Fibroblast of lung (primary cell): ENCODE data around the gene RERE. TPM values are rescaled to one million over a fixed set of nuclear protein-coding genes. Genes with fewer than 3 reads are reported as not detected.

Experiments used
- DNase-seq, 2 donors: peaks; one replicate each; pipeline versions ENCODE4 v3.0.0 to v3.0.0-alpha.2; 2010; ENCODE audit warnings: low read depth in 2 of 2
- H2AFZ ChIP-seq: 2 replicates; pipeline ENCODE4 v1.5.1; 2012; ENCODE audit warnings: low read length, control low read depth, inconsistent platforms
- H3K27ac ChIP-seq: 2 replicates; pipeline ENCODE4 v1.5.1; 2011; ENCODE audit warnings: low read length, control low read depth; ENCODE audit not compliant: insufficient read depth
- H3K27me3 ChIP-seq: 2 replicates; pipeline ENCODE4 v1.5.1; 2011; ENCODE audit warnings: mild to moderate bottlenecking, low read length; ENCODE audit not compliant: control insufficient read depth, insufficient read depth
- H3K36me3 ChIP-seq: 2 replicates; pipeline ENCODE4 v1.5.1; 2011; ENCODE audit warnings: low read length; ENCODE audit not compliant: control insufficient read depth, insufficient read depth
- H3K4me1 ChIP-seq: 2 replicates; pipeline ENCODE4 v1.5.1; 2011; ENCODE audit warnings: low read length; ENCODE audit not compliant: control insufficient read depth, insufficient read depth; ENCODE audit errors: extremely low read depth
- H3K4me2 ChIP-seq: 2 replicates; pipeline ENCODE4 v1.5.1; 2011; ENCODE audit warnings: low read length, control low read depth; ENCODE audit not compliant: insufficient read depth; ENCODE audit errors: extremely low read depth
- H3K4me3 ChIP-seq, 4 experiments: fragments of 200-600 bp in 1 of 4; sonication (generic) in 1 of 4; replicated peaks in 1 of 4; 2 replicates each; pipeline ENCODE4 v1.5.1; 2011 to 2016; ENCODE audit warnings: low read length in 4 of 4, low read depth in 3 of 4, mild to moderate bottlenecking in 3 of 4, control low read depth in 2 of 4, inconsistent platforms in 1 of 4, mixed read lengths in 1 of 4; ENCODE audit not compliant: insufficient read depth in 1 of 4; ENCODE audit errors: control extremely low read depth in 1 of 4
- H3K79me2 ChIP-seq: 2 replicates; pipeline ENCODE4 v1.5.1; 2012; ENCODE audit warnings: mild to moderate bottlenecking, low read length, inconsistent platforms; ENCODE audit not compliant: control insufficient read depth, insufficient read depth
- H3K9ac ChIP-seq: 2 replicates; pipeline ENCODE4 v1.5.1; 2011; ENCODE audit warnings: mild to moderate bottlenecking, low read length, control low read depth; ENCODE audit not compliant: insufficient read depth
- H3K9me3 ChIP-seq: 2 replicates; pipeline ENCODE4 v1.5.1; 2012; ENCODE audit warnings: low read depth, low read length; ENCODE audit not compliant: control insufficient read depth, insufficient read depth
- H4K20me1 ChIP-seq: 2 replicates; pipeline ENCODE4 v1.5.1; 2011; ENCODE audit warnings: low read length; ENCODE audit not compliant: control insufficient read depth, insufficient read depth; ENCODE audit errors: extremely low read depth
- CTCF ChIP-seq, 2 donors: IDR thresholded peaks in 1 of 2; conservative IDR thresholded peaks in 1 of 2; 1 replicate in 1 of 2; 2 replicates in 1 of 2; pipeline ENCODE4 v1.5.1; 2011 to 2012; ENCODE audit warnings: low read length in 2 of 2, control low read depth in 1 of 2, inconsistent platforms in 1 of 2, low read depth in 1 of 2, mild to moderate bottlenecking in 1 of 2
- EZH2 ChIP-seq: IDR thresholded peaks from 2 replicates; pipeline ENCODE4 v1.5.1; 2012; ENCODE audit warnings: low read length, control low read depth, mild to moderate bottlenecking; ENCODE audit errors: missing control alignments
- polyA plus RNA-seq, 2 donors: library from polyadenylated mRNA; depleted of rRNA in 1 of 2; stranded (reverse) in 1 of 2; unstranded in 1 of 2; fragments of >200 nt; gene quantifications; 2 replicates each; pipeline ENCODE4 v1.2.1, GENCODE V29; 2011 to 2012; ENCODE audit warnings: missing spikeins in 1 of 2
- total RNA-seq: library from RNA; depleted of rRNA; stranded (reverse); fragments of >200 nt; gene quantifications from 2 replicates; pipeline ENCODE4 v1.2.1, GENCODE V29; 2014

RERE gene
- total and polyA plus RNA-seq, 2 donors (not counting 1 experiment from before 2014, with no cell fraction given), result 3.7 to 51.0 TPM

GRCh38 chr1:8591569-8591968, 225.9 kb downstream of the RERE start:
- DNase-seq, result no peak

GRCh38 chr1:8590721-8591351, 226.6 kb downstream of the RERE start:
- Histone ChIP-seq H4K20me1 (no peaks in the 10 kb centered on the region), H3K79me2 (no peaks in the 10 kb centered on the region), H3K36me3 (no peaks in the 10 kb centered on the region), H2AFZ (no peak overlapping the region), H3K27ac (no peak overlapping the region), H3K4me2 (peak overlapping the region; percentile 41), H3K4me3 (no peak overlapping the region), H3K4me1 (no peaks in the 10 kb centered on the region), H3K27me3 (no peaks in the 10 kb centered on the region), H3K9me3 (no peaks in the 10 kb centered on the region), H3K9ac (no peak overlapping the region)
- TF ChIP-seq EZH2 (no peak), CTCF (conservative IDR thresholded peaks at IDR 0.05 in 1 of 2, IDR thresholded peaks at IDR 0.05 in 1 of 2; ENCODE audit: low read depth in 1 of 2, low read length in 2 of 2) (no peak)
- DNase-seq, result no peak

More at GRCh38 chr1:8591569-8591968, 225.9 kb downstream of the RERE start:
- Histone ChIP-seq H3K9ac (no peak overlapping the region), H3K4me2 (no peak overlapping the region), H3K4me1 (peaks cover 4% of the 10 kb centered on the region), H3K27ac (no peak overlapping the region), H4K20me1 (no peaks in the 10 kb centered on the region), H3K9me3 (no peaks in the 10 kb centered on the region), H3K79me2 (no peaks in the 10 kb centered on the region), H3K27me3 (no peaks in the 10 kb centered on the region), H3K36me3 (no peaks in the 10 kb centered on the region), H3K4me3 (no peak overlapping the region), H2AFZ (no peak overlapping the region)
- TF ChIP-seq EZH2, result no peak
- no peak for TF ChIP-seq CTCF (conservative IDR thresholded peaks at IDR 0.05 in 1 of 2, IDR thresholded peaks at IDR 0.05 in 1 of 2; ENCODE audit: low read depth in 1 of 2, low read length in 2 of 2)

GRCh38 chr1:8589571-8589970, 227.9 kb downstream of the RERE start:
- no peak overlapping the region for H3K4me2 ChIP-seq
- no peaks in the 10 kb centered on the region for H3K36me3 ChIP-seq
- no peaks in the 10 kb centered on the region for H4K20me1 ChIP-seq
- no peaks in the 10 kb centered on the region for H3K9me3 ChIP-seq
- H3K9ac ChIP-seq, result no peak overlapping the region
- H3K79me2 ChIP-seq, result no peaks in the 10 kb centered on the region
- no peaks in the 10 kb centered on the region for H3K27me3 ChIP-seq
- no peak overlapping the region for H3K4me3 ChIP-seq
- no peak for DNase-seq
- TF ChIP-seq EZH2 (no peak), CTCF (conservative IDR thresholded peaks at IDR 0.05 in 1 of 2, IDR thresholded peaks at IDR 0.05 in 1 of 2; ENCODE audit: low read depth in 1 of 2, low read length in 2 of 2) (no peak)
- no peak overlapping the region for H3K27ac ChIP-seq
- H2AFZ ChIP-seq, result no peak overlapping the region
- H3K4me1 ChIP-seq, result no peaks in the 10 kb centered on the region
